DMS79 treated with DMSO at 0.1 percent for 48 hours (cell line): ENCODE data around the gene LRRC46.

Experiments
- DNase-seq: peaks from one replicate; lab custom pipeline; 2025; lab: John Stamatoyannopoulos, UW

The LRRC46 gene

GRCh38 chr17:47810200-47810821 lies 21.2 kb upstream of the LRRC46 start:
- DNase-seq, result peak; percentile 42

DNA sequence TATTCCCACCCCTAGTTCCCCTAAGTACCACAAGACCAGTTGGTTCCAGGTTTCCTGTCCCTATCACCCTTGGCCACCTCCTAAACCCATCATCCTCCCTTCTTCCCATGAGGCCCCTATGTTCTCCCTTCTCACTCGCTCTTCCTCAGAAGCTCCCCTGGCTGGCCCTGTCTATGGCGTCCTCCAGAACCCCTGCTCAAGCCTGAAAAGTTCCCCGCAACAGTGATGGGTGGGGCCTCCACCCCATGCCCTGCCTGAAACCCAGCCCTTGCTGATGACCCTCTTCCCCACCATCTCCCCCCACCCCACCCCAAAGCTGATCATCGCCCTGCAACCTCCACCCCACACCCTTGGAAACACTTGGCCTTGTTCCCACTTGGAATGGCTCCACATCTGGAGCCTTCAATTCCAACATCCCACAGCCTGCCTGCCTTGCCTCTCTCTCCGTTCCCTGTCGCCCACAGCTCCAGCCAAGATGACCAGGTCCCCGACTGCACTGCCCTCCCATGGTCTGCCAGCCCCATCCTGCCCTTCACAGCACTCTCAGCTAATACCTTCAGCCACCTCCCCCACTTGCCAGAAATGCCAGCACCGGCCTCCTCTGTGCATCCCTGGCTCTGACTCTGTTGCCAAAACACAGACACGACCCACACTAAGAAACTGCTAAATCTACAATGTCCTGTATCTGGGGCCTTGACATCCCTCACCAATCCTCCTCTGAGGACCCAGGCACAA lies 20.4 kb upstream of the LRRC46 start:
- no peak for DNase-seq

GRCh38 chr17:47811709-47812108 lies 19.8 kb upstream of the LRRC46 start:
- DNase-seq, result no peak

- no peak for DNase-seq
Observed at GRCh38 chr17:47812146-47812920, 19.1 kb upstream of the LRRC46 start.

DNA sequence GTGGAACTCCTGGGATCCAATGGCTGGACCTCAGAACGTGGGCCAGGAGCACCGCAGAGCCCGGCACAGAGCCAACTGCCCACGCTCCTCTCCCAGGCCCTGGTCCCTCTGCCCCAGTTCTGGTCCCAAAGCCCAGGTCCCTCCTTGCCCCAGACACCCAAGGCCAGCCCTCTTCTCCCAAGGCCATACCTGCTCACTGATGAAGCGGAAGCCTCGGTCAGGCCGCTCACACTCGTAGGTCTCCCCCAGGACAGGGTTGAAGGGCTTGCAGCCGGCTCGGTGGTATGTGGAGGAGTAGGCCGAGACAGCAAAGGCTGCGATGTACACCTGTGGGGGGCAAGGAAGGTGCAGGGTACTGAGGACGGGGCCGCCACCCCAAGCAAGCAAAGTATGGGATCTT lies 18.4 kb upstream of the LRRC46 start:
- DNase-seq, result no peak

- no peak for DNase-seq
Observed at GRCh38 chr17:47813512-47814031, 17.9 kb upstream of the LRRC46 start.

- DNase-seq, result no peak
Observed at GRCh38 chr17:47815106-47815918, 16.2 kb upstream of the LRRC46 start.

- DNase-seq, result no peak
Observed at GRCh38 chr17:47816111-47816735, 15.2 kb upstream of the LRRC46 start.

DNA sequence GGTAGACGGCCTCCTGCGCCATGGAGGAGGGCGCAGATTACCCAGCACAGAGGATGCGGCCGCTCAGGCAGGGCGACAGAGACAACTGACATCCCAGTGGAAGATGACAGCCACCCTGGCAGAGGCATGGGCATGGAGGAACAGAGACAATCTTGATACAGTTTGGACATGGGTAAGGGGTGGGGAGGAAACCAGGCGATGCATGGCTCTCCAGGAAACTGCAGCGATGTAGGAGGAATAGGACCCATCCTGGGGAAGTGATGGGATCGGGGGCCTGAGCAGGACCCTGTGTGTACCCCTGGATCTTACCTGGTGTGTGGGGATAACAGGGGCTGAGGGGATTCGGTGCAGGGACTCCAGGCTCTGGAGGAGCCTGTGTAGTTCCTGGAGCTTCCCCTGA lies 14.5 kb upstream of the LRRC46 start:
- DNase-seq, result no peak

GRCh38 chr17:47818002-47818695 lies 13.3 kb upstream of the LRRC46 start:
- DNase-seq, result no peak

- DNase-seq, result no peak
Observed at GRCh38 chr17:47819475-47819874, 12.0 kb upstream of the LRRC46 start.

GRCh38 chr17:47820033-47820789 lies 11.3 kb upstream of the LRRC46 start:
- DNase-seq, result no peak

GRCh38 chr17:47821031-47821423 lies 10.4 kb upstream of the LRRC46 start:
- DNase-seq, result no peak

- peak; percentile 87 for DNase-seq
Observed at GRCh38 chr17:47821424-47822391, 9.8 kb upstream of the LRRC46 start, which contains the start of gene OSBPL7. OSBPL7 (minus strand) TSS chr17:47821794; CDS start chr17:47820278, 1,516 bp downstream.

DNA sequence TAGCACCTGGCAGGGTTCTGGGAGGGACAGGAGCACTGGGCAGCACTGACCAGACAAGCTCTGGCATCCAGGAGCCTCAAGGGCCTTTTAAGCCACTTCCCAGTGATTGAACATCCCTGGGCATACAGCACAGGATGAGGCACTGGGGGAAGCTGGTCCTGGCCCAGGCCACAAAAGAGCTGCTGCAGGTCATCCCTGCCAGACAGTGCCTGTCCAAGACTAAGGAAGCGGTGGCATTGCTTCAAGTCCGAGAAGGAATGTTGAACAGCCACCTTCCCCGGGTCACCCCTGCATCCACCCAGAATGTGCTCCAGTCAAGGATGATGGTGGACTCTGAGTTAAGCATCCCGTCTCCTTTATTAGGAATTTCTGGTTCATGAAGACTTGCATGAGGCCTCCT lies 8.7 kb upstream of the LRRC46 start:
- DNase-seq, result no peak

- DNase-seq, result no peak
Observed at GRCh38 chr17:47823519-47823918, 8.0 kb upstream of the LRRC46 start.

DNA sequence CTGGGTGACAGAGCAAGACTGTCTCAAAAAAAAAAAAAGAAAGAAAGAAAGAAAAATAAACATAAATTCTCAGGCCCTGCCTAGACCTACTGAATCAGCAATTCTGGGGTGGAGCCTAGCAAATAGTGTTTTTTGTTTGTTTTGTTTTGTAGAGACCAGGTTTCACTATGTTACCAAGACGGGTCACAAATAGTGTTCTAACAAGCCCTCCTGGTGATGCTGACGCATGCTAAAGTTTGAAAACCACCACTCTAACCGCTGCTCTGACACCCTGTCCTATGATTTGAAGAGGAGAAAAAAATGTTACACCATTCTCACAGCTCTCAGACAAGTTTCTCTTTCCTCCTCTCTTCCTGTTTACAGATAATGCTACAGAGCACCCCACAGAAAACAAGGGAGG lies 1.6 kb upstream of the LRRC46 start:
- DNase-seq, result no peak

- DNase-seq, result no peak
Observed at GRCh38 chr17:47830396-47831002, 971 bp upstream of the LRRC46 start.
